22Rv1 (cell line): Measurements from ENCODE around the gene CGREF1.

ENCODE experiments used
- H3K27ac ChIP-seq: fragments of 450-650 bp; 2 replicates; pipeline ENCODE4 v1.5.1; 2017
- ZFX ChIP-seq: fragments of 450-650 bp; IDR thresholded peaks from 2 replicates; pipeline ENCODE4 v1.6.1; 2017; ENCODE audit warnings: antibody characterized with exemption, borderline replicate concordance
- TF ChIP-seq, protein P1 (sequence below): fragments of 450-650 bp; IDR thresholded peaks from 2 replicates; pipeline ENCODE4 v1.5.1; 2017; ENCODE audit warnings: mild to moderate bottlenecking

Gene CGREF1

DNA sequence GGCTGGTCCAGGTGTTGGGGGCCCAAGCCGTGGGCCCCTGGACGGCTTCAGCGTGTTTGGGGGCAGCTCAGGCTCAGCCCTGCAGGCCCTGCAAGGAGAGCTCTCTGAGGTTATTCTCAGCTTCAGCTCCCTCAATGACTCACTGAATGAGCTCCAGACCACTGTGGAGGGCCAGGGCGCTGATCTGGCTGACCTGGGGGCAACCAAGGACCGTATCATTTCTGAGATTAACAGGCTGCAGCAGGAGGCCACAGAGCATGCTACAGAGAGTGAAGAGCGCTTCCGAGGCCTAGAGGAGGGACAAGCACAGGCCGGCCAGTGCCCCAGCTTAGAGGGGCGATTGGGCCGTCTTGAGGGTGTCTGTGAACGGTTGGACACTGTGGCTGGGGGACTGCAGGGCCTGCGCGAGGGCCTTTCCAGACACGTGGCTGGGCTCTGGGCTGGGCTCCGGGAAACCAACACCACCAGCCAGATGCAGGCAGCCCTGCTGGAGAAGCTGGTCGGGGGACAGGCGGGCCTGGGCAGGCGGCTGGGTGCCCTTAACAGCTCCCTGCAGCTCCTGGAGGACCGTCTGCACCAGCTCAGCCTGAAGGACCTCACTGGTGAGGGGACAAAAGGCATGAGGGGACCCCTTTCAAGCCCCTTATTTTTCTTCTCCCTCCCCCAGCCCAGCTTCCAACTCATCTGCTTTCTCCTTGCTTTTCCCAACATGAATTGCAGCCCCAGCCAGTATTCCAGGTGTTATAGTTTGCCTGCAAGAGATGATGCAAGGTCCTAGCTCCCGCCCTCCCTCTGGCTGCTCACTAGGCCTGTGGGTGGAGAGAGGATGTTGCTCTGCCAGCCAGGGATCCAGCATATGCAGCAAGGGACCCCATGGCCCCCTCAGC is 35.3 kb downstream of the CGREF1 start:
- H3K27ac ChIP-seq = no peak overlapping the region
- TF ChIP-seq, protein P1, sequence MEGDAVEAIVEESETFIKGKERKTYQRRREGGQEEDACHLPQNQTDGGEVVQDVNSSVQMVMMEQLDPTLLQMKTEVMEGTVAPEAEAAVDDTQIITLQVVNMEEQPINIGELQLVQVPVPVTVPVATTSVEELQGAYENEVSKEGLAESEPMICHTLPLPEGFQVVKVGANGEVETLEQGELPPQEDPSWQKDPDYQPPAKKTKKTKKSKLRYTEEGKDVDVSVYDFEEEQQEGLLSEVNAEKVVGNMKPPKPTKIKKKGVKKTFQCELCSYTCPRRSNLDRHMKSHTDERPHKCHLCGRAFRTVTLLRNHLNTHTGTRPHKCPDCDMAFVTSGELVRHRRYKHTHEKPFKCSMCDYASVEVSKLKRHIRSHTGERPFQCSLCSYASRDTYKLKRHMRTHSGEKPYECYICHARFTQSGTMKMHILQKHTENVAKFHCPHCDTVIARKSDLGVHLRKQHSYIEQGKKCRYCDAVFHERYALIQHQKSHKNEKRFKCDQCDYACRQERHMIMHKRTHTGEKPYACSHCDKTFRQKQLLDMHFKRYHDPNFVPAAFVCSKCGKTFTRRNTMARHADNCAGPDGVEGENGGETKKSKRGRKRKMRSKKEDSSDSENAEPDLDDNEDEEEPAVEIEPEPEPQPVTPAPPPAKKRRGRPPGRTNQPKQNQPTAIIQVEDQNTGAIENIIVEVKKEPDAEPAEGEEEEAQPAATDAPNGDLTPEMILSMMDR = no peak
- no peak for TF ChIP-seq ZFX

DNA sequence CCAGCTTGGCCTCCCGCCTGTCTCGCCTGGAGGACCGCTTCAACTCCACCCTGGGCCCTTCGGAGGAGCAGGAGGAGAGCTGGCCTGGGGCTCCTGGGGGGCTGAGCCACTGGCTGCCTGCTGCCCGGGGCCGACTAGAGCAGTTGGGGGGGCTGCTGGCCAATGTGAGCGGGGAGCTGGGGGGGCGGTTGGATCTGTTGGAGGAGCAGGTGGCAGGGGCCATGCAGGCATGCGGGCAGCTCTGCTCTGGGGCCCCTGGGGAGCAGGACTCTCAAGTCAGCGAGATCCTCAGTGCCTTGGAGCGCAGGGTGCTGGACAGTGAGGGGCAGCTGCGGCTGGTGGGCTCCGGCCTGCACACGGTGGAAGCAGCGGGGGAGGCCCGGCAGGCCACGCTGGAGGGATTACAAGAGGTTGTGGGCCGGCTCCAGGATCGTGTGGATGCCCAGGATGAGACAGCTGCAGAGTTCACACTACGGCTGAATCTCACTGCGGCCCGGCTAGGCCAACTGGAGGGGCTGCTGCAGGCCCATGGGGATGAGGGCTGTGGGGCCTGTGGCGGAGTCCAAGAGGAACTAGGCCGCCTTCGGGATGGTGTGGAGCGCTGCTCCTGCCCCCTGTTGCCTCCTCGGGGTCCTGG is 36.0 kb downstream of the CGREF1 start:
- TF ChIP-seq, protein P1 = no peak
- no peak for TF ChIP-seq ZFX
- no peak overlapping the region for H3K27ac ChIP-seq

DNA sequence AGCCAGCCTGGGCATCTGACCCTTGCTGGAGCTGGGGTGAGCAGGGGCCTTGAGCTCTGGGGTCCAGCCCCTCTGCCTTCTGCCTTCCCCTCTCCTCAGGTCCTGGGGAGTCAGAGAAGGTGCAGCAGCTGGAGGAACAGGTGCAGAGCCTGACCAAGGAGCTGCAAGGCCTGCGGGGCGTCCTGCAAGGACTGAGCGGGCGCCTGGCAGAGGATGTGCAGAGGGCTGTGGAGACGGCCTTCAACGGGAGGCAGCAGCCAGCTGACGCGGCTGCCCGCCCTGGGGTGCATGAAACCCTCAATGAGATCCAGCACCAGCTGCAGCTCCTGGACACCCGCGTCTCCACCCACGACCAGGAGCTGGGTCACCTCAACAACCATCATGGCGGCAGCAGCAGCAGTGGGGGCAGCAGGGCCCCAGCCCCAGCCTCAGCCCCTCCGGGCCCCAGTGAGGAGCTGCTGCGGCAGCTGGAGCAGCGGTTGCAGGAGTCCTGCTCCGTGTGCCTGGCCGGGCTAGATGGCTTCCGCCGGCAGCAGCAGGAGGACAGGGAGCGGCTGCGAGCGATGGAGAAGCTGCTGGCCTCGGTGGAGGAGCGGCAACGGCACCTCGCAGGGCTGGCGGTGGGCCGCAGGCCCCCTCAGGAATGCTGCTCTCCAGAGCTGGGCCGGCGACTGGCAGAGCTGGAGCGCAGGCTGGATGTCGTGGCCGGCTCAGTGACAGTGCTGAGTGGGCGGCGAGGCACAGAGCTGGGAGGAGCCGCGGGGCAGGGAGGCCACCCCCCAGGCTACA is 36.8 kb downstream of the CGREF1 start:
- TF ChIP-seq, protein P1 = no peak
- TF ChIP-seq ZFX = no peak
- peak overlapping the region; percentile 74 for H3K27ac ChIP-seq

DNA sequence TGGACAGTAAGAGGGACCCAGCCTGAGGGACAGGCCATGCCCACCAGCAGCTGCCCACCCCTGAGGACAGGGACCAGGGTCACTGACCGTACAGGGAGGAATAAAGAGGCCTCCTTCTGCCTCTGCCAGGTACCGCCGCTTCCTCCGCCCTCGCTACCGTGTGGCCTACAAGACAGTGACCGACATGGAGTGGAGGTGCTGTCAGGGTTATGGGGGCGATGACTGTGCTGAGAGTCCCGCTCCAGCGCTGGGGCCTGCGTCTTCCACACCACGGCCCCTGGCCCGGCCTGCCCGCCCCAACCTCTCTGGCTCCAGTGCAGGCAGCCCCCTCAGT is 38.4 kb downstream of the CGREF1 start:
- H3K27ac ChIP-seq = no peak overlapping the region
- TF ChIP-seq ZFX = no peak
- TF ChIP-seq, protein P1 = no peak

DNA sequence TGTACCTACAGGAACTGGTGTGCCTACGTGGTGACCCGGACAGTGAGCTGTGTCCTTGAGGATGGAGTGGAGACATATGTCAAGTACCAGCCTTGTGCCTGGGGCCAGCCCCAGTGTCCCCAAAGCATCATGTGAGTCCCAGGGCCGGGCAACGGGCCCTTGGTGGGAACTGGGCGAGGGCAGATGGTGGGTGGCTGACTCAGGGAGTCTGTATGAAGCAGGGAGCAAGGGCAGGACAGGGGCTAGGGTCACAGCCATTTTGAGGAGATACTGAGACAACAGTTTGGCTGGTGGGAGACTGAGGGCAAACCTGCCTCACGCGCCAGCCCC is 38.8 kb downstream of the CGREF1 start:
- no peak overlapping the region for H3K27ac ChIP-seq
- TF ChIP-seq, protein P1 = no peak
- TF ChIP-seq ZFX = no peak

DNA sequence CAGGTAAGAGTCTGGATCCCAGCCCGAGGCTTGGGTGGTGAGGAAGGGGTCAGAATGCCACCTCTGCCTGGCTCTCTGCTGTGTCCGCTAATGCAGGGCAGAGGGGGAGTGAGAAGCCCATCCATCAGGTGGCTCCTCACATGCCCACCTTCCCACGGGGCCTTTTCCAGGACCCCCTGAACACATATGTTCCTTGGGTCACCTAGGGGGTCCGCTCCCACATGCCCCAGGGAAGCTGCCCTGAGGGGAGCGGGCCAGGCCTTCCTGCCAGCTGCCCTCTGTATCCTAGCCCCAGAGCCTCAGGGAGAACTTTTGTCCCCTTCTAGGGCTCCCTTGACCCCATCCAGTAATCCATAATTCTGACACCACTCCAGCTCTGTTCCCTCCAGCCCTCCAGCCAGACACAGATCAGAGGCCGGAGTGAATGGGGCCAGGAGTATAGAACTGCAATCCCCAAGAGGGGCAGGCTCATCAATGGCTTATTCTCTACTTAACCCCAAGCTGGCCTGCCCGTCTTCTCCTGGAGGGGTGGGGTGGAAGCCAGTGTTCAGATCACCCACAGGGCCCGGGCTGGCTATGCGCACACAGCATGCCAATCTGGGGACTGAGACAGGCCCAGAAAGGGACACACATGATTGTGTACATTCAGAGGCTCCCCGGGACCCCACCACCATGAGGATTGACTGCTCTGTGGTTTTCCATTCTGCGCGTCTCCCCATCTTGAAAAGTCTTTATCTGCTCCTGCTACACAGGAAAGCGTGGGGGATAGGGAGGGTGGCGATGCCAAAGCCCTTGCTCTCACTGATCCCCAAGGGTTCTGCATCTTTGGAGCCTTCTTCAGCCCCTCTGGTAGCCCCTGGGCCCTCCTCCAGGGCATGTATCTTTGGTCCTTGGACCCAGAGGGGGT is 39.4 kb downstream of the CGREF1 start:
- H3K27ac ChIP-seq = no peak overlapping the region
- TF ChIP-seq, protein P1 = no peak
